LNCaP clone FGC (cell line): Measurements from ENCODE around the gene NAA38.

ENCODE experiments used
- DNase-seq: peaks from one replicate; pipeline ENCODE4 v3.0.0-alpha.2; 2011; ENCODE audit warnings: low read depth
- H3K4me3 ChIP-seq: 2 replicates; pipeline ENCODE4 v1.5.1; 2011; ENCODE audit warnings: mild to moderate bottlenecking, low read depth, low read length, control low read depth
- TF ChIP-seq, protein P1 (sequence below): IDR thresholded peaks from 2 replicates; pipeline ENCODE4 v1.5.1; 2012; ENCODE audit warnings: mild to moderate bottlenecking; ENCODE audit not compliant: control insufficient read depth, insufficient read depth; ENCODE audit errors: extremely low read depth

NAA38 gene, protein sequence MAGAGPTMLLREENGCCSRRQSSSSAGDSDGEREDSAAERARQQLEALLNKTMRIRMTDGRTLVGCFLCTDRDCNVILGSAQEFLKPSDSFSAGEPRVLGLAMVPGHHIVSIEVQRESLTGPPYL

DNA sequence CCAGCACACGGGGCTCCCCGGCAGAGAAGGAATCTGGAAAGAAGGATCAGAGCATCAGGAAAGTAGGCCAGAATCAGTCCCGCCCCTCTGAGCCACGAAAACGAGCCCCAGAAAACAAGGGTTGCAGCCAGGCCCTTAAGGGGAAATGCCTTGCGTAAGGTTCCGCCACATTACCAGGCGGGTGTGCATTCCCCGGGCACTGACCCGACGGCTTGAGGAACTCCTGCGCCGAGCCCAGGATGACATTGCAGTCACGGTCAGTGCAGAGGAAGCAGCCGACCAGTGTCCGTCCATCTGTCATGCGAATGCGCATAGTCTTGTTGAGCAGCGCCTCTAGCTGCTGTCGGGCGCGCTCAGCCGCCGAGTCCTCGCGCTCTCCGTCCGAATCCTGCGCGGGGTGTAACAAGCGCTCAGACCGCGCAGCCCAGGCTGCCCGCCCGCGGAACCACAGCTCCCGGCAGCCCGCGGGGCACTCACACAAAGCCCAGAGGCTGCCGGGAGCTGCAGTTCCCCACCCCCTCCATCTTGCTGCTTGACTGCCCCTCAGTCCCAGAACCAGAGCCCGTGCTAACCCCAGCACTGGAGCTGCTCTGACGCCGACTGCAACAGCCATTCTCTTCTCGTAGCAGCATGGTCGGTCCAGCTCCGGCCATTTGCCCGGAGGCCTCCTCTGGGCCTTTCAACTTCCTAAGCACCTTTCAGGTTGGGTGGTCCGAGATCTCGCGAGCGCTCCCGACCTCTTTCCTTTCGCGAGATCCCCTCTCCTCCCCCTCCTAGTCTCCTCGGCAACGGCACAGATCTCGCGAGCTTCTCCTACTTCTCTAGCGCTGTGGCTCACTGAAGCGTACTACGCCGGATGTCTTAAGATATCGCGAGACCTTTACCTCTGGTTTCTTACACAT lies at the start of gene NAA38:
TSS of gene NAA38 (minus strand) at position 749 of the 902 bp plus-strand sequence. CDS start at position 653, 96 bp downstream.
- TF ChIP-seq, protein P1, sequence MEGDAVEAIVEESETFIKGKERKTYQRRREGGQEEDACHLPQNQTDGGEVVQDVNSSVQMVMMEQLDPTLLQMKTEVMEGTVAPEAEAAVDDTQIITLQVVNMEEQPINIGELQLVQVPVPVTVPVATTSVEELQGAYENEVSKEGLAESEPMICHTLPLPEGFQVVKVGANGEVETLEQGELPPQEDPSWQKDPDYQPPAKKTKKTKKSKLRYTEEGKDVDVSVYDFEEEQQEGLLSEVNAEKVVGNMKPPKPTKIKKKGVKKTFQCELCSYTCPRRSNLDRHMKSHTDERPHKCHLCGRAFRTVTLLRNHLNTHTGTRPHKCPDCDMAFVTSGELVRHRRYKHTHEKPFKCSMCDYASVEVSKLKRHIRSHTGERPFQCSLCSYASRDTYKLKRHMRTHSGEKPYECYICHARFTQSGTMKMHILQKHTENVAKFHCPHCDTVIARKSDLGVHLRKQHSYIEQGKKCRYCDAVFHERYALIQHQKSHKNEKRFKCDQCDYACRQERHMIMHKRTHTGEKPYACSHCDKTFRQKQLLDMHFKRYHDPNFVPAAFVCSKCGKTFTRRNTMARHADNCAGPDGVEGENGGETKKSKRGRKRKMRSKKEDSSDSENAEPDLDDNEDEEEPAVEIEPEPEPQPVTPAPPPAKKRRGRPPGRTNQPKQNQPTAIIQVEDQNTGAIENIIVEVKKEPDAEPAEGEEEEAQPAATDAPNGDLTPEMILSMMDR, result peak; percentile 56
- peak within 1 kb of the TSS; percentile 63 for H3K4me3 ChIP-seq
- DNase-seq, result peak; percentile 99

DNA sequence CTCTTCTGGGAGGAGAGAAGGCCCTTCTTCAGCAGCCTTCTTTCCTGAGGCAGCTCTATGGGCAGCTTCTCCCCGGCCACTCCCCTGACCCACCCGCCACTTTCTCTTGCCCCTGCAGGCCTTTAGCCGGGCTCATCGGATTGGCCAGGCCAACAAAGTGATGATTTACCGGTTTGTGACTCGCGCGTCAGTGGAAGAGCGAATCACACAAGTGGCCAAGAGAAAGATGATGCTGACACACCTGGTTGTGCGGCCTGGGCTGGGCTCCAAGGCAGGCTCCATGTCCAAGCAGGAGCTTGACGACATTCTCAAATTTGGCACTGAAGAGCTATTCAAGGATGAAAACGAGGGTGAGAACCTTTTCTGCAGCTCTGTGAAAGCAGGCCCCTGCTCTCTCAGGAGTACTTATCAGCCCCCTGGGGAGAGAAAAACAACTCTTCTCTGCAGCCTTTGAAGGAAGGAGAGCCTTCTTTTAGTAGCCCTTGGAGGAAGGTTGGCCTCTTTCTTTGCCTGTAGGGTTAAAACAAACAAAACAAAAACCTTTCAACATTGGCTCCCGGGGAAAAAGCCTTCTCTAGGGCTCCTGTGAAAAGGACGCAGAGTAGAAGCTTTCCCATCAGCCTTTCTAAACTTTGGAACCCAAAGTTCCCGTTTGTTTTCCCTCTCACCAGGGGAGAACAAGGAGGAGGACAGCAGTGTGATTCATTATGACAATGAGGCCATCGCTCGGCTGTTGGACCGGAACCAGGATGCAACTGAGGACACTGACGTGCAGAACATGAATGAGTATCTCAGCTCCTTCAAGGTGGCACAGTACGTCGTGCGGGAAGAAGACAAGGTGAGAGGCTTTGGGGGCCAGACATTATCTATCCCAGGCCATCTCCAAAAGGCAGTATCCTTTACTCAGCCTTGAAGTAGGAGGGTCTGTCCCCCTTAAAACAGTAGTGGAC lies 46.1 kb upstream of the NAA38 start:
- TF ChIP-seq, protein P1, result no peak
- DNase-seq, result peak; percentile 90
- H3K4me3 ChIP-seq, result no peak overlapping the region

DNA sequence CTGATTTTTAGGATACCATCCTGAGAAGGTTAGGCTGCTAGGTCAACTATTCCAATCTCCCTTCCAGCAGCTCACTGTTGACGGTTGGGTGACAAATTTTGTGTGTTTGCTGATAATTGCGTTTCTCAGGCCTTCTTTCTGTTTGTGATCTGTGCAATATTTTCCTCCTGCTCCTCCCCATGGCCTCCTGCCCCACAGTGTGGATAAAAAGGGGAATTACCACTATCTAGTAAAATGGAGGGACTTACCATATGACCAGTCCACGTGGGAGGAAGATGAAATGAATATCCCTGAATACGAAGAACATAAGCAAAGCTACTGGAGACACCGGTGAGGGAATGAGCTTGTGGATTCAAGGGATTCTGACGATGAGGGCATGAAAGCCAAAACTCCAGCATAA lies 40.4 kb upstream of the NAA38 start:
- no peak overlapping the region for H3K4me3 ChIP-seq
- DNase-seq, result no peak
- TF ChIP-seq, protein P1, result peak; percentile 10; the same call in 1 of the 2 replicates

DNA sequence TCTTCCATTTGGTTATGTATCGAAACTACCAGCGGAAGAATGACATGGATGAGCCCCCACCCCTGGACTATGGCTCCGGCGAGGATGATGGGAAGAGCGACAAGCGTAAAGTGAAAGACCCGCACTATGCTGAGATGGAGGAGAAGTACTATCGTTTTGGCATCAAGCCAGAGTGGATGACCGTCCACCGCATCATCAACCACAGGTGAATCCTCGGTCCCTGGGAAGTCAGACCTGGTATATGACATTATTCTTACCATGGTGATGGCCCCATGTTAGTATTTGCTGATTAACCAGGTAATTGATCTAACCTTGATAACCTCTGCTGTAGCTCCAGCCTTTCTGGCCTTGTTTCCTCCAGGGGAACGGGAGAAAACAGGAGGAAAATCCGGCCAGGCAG lies 39.7 kb upstream of the NAA38 start:
- DNase-seq, result no peak
- TF ChIP-seq, protein P1, result no peak
- no peak overlapping the region for H3K4me3 ChIP-seq

DNA sequence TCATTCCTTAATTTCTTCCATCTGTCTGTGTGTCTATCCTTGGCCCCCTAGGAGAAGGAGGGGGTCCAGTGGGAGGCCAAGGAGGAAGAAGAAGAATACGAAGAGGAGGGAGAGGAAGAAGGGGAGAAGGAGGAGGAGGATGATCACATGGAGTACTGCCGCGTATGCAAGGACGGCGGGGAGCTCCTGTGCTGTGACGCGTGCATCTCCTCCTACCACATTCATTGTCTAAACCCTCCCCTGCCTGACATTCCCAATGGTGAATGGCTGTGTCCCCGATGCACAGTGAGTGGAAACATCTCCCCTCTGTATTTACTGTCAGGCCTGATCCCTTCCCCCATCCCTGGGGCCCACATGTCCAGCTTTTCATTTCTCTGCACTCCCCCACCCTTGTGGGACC lies 37.5 kb upstream of the NAA38 start:
- no peak overlapping the region for H3K4me3 ChIP-seq
- TF ChIP-seq, protein P1, result no peak
- no peak for DNase-seq

DNA sequence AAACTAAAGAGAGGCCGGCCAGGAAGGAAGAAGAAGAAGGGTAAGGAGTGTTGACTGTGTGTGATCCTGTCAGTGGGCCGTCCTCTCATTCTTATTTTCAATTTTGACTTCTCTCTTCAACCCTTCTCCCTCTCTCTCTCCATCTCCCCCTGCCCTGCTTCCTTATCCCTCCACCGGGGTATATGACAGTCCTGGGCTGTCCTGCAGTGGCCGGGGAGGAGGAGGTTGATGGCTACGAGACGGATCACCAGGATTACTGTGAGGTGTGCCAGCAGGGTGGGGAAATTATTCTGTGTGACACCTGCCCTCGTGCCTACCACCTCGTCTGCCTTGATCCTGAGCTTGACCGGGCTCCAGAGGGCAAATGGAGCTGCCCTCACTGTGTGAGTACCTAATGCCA lies 36.9 kb upstream of the NAA38 start:
- TF ChIP-seq, protein P1, result no peak
- H3K4me3 ChIP-seq, result no peak overlapping the region
- DNase-seq, result no peak
